Stimulated activated CD4-positive, alpha-beta T cell treated with anti-CD3 and anti-CD28 coated beads, Interleukin-15, amount 100 ng/mL, for 24 hours (primary cell): Measurements from ENCODE around the gene SLC25A41.
"Not testable (repeated sequence)": the region's sequence is repeated elsewhere in the genome, so short reads cannot be mapped to it uniquely, and the experiment has no call there.

ENCODE experiments used
- DNase-seq: peaks from one replicate; pipeline ENCODE4 v3.0.0-alpha.2; 2020

Gene SLC25A41

GRCh38 chr19:6459262-6460098, 25.9 kb upstream of the SLC25A41 start, which contains the start of gene SLC25A23:
SLC25A23 (minus strand) TSS chr19:6459792; CDS start chr19:6459628, 164 bp downstream.
- peak; percentile 80 for DNase-seq

- DNase-seq = no peak
These were observed 25.2 kb upstream of the SLC25A41 start for GRCh38 chr19:6458695-6459261.

GRCh38 chr19:6457958-6458694, 24.6 kb upstream of the SLC25A41 start:
- DNase-seq = no peak

- DNase-seq = no peak
These were observed 22.4 kb upstream of the SLC25A41 start for GRCh38 chr19:6455924-6456323.

GRCh38 chr19:6453951-6454565, 20.5 kb upstream of the SLC25A41 start:
- DNase-seq = no peak

GRCh38 chr19:6452899-6453298, 19.3 kb upstream of the SLC25A41 start:
- DNase-seq = no peak

GRCh38 chr19:6452223-6452614, 18.7 kb upstream of the SLC25A41 start:
- DNase-seq = no peak

- no peak for DNase-seq
These were observed 18.1 kb upstream of the SLC25A41 start for GRCh38 chr19:6451583-6452222.

GRCh38 chr19:6450166-6450565, 16.6 kb upstream of the SLC25A41 start:
- no peak for DNase-seq

- DNase-seq = no peak
These were observed 14.5 kb upstream of the SLC25A41 start for GRCh38 chr19:6448045-6448444.

- DNase-seq = no peak
These were observed 12.9 kb upstream of the SLC25A41 start for GRCh38 chr19:6446452-6446851.

- no peak for DNase-seq
These were observed 10.4 kb upstream of the SLC25A41 start for GRCh38 chr19:6443986-6444385.

GRCh38 chr19:6442087-6442688, 8.6 kb upstream of the SLC25A41 start:
- DNase-seq = no peak

GRCh38 chr19:6440905-6441304, 7.3 kb upstream of the SLC25A41 start:
- DNase-seq = no peak

GRCh38 chr19:6439743-6440142, 6.2 kb upstream of the SLC25A41 start:
- DNase-seq = no peak

- no peak for DNase-seq
These were observed 398 bp downstream of the SLC25A41 start for GRCh38 chr19:6433165-6433564.

GRCh38 chr19:6431891-6432290, 1.7 kb downstream of the SLC25A41 start:
- DNase-seq = no peak

- DNase-seq = no peak
These were observed 3.9 kb downstream of the SLC25A41 start for GRCh38 chr19:6429419-6430221.

- not testable (repeated sequence) for DNase-seq
These were observed 4.7 kb downstream of the SLC25A41 start for GRCh38 chr19:6428692-6429418.

- DNase-seq = no peak
These were observed 6.4 kb downstream of the SLC25A41 start for GRCh38 chr19:6427131-6427530.
